Measurements from ENCODE around the gene EDC3. TPM values are rescaled to one million over a fixed set of nuclear protein-coding genes. Genes with fewer than 3 reads are reported as not detected.

The EDC3 gene
- total RNA-seq, 4 donors from 2014 or later = 8.7 to 40.6 (median 17.9) TPM

DNA sequence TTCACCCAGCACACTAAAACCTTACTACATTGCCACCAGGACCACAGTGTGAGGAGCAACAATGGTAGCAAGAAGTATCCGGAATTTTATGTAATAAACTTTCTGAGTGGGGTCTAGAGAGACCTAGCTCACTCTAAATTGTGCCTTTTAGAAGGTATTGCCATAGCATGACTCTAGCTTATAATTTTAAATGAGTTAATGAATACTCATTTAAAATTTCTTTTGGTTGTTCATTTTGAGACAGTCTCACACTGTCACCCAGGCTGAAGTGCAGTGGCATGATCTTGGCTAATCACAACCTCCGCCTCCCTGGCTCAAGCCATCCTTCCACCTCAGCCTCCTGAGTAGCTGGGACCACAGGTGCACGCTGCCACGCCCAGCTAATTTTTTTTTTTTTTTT lies 26.2 kb downstream of the EDC3 start:
- H3K9me3 ChIP-seq = no peaks in the 10 kb centered on the region
- TF ChIP-seq POLR2A (IDR thresholded peaks at IDR 0.05) (no peak), CTCF (IDR thresholded peaks at IDR 0.05) (no peak)
- no peak overlapping the region for H3K4me3 ChIP-seq
- no peak for DNase-seq
- intact Hi-C loops (cut with DNase I; ENCODE audit: low total_unique reads) = no loop called here
- H3K27me3 ChIP-seq = no peaks in the 10 kb centered on the region
- H3K4me1 ChIP-seq = no peaks in the 10 kb centered on the region
- H3K36me3 ChIP-seq = no peaks in the 10 kb centered on the region
- no peak overlapping the region for H3K27ac ChIP-seq

GRCh38 chr15:74667975-74668374 lies 27.8 kb downstream of the EDC3 start:
- no peaks in the 10 kb centered on the region for H3K36me3 ChIP-seq
- intact Hi-C loops (cut with DNase I; ENCODE audit: low total_unique reads) = no loop called here

GRCh38 chr15:74664670-74665069 lies 31.2 kb downstream of the EDC3 start:
- Histone ChIP-seq H3K36me3 (no peaks in the 10 kb centered on the region), H3K4me3 (no peak overlapping the region), H3K4me1 (no peaks in the 10 kb centered on the region), H3K27me3 (no peaks in the 10 kb centered on the region), H3K9me3 (no peaks in the 10 kb centered on the region), H3K27ac (peak overlapping the region; percentile 17 to 32)
- no peak for DNase-seq
- no peak for TF ChIP-seq CTCF (IDR thresholded peaks at IDR 0.05)
- TF ChIP-seq POLR2A (IDR thresholded peaks at IDR 0.05) = no peak
- intact Hi-C loops (cut with DNase I; ENCODE audit: low total_unique reads) = no loop called here

More at GRCh38 chr15:74667975-74668374, 27.8 kb downstream of the EDC3 start:
- no peak overlapping the region for H3K4me3 ChIP-seq
- H3K27ac ChIP-seq = no peak overlapping the region
- H3K27me3 ChIP-seq = no peaks in the 10 kb centered on the region
- no peaks in the 10 kb centered on the region for H3K9me3 ChIP-seq
- H3K4me1 ChIP-seq = no peaks in the 10 kb centered on the region
- no peak for DNase-seq
- TF ChIP-seq CTCF (IDR thresholded peaks at IDR 0.05) (no peak), POLR2A (IDR thresholded peaks at IDR 0.05) (no peak)

DNA sequence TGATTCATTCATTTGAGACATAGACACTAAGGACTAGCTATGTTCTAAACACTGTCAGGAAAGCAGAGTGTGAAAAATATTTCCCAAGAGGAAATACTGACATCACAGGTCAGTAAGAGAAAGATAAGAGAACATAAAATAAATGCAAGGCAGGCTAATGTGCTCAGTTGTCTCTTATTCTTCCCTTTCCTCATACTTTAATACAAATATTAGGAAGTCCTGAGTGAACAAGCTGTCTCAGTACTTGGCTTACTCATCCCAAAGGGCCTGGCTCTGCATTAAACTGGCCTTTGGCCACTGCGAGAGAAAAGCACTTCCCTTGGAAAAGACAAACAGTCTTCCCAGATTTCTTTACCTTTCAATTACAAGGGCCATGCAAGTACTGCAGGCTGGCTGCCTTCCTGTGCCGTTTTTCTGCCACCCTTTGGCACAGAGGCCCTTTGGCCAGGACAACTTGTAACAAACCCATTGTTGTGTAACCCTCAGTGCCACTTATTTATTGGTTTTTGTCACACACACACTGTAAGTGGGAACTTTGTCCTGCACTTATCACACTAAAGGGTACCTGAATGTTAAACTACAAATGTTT lies 31.7 kb downstream of the EDC3 start:
- no peak for TF ChIP-seq POLR2A (IDR thresholded peaks at IDR 0.05)
- TF ChIP-seq CTCF (IDR thresholded peaks at IDR 0.05) = no peak
- no peaks in the 10 kb centered on the region for H3K36me3 ChIP-seq
- intact Hi-C loops (cut with DNase I; ENCODE audit: low total_unique reads) = no loop called here
- peak; percentile 24 to 33 for DNase-seq
- H3K27me3 ChIP-seq = no peaks in the 10 kb centered on the region
- H3K27ac ChIP-seq = peak overlapping the region; percentile 17 to 32
- no peaks in the 10 kb centered on the region for H3K9me3 ChIP-seq
- no peaks in the 10 kb centered on the region for H3K4me1 ChIP-seq
- H3K4me3 ChIP-seq = no peak overlapping the region

- intact Hi-C loops (cut with DNase I; ENCODE audit: low total_unique reads) = no loop called here
- H3K36me3 ChIP-seq = no peaks in the 10 kb centered on the region
- no peaks in the 10 kb centered on the region for H3K27me3 ChIP-seq
- H3K4me3 ChIP-seq = no peak overlapping the region
- DNase-seq = no peak
- H3K9me3 ChIP-seq = no peaks in the 10 kb centered on the region
- TF ChIP-seq POLR2A (IDR thresholded peaks at IDR 0.05) = no peak
- no peak for TF ChIP-seq CTCF (IDR thresholded peaks at IDR 0.05)
- no peaks in the 10 kb centered on the region for H3K4me1 ChIP-seq
- H3K27ac ChIP-seq = peak overlapping the region in 1 of 2 donors; percentile 49
Measured at GRCh38 chr15:74663303-74664027, 32.4 kb downstream of the EDC3 start.
